PC-3 (cell line): ENCODE measurements around the gene APIP.

Experiments
- CTCF ChIP-seq: fragments of 300-600 bp; sonication (generic); conservative IDR thresholded peaks from 2 replicates; pipeline ENCODE4 v1.5.1; 2017; ENCODE audit warnings: antibody characterized with exemption, low read depth, mild to moderate bottlenecking, low read length
- EZH2 ChIP-seq: fragments of 300-600 bp; sonication (generic); IDR thresholded peaks from one replicate; pipeline ENCODE4 v1.6.1; 2017; ENCODE audit warnings: antibody characterized with exemption, mild to moderate bottlenecking, low read length; ENCODE audit not compliant: unreplicated experiment
- EZH2phosphoT487 ChIP-seq: fragments of 300-600 bp; sonication (generic); IDR thresholded peaks from 2 replicates; pipeline ENCODE4 v1.6.1; 2018; ENCODE audit warnings: mild to moderate bottlenecking, antibody characterized with exemption, low read length, borderline replicate concordance

- TF ChIP-seq CTCF (no peak), EZH2phosphoT487 (no peak), EZH2 (no peak)
Observed at GRCh38 chr11:34929794-34930763, 13.9 kb upstream of the APIP start.
